OCI-LY3 (cell line): ENCODE measurements around the gene WDFY4.

Experiments
- CTCF ChIP-seq: fragments of 200-600, 300-600 bp; sonication (generic); IDR thresholded peaks from 2 replicates; pipeline ENCODE4 v1.5.1; 2014; ENCODE audit warnings: antibody characterized with exemption, low read length, low read depth
- EZH2phosphoT487 ChIP-seq: fragments of 200-600 bp; shearing (Covaris generic); IDR thresholded peaks from 2 replicates; pipeline ENCODE4 v1.6.1; 2018; ENCODE audit warnings: antibody characterized with exemption, mixed run types, low read depth

GRCh38 chr10:48677625-48678024 is 7.0 kb upstream of the WDFY4 start:
- no peak for TF ChIP-seq CTCF
- no peak for TF ChIP-seq EZH2phosphoT487
